ENCODE measurements around the gene SMAD7.

The SMAD7 gene

DNA sequence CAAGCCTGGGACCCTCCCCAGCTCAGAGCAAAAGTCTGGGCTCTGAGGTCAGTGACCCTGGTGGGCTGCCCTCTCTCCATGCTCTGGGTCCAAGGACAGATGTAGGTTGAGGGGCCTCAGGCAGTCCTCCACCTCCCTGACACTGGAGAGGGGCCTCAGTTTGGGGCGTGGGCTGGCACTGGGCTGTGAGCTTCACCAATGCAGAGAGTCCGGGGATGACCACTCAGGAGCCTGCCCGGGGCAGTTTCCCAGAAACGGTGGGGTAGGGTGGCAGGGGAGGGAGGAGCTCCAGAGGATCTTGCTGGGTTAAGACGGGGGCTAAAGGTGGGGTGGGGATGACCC is 40.5 kb upstream of the SMAD7 start:
- no peak for DNase-seq (ENCODE audit: low spot score)
- in situ Hi-C loops (cut with MboI; ENCODE audit: low pct_unique_long_range_greater_than_20kb, low sequenced_read_pairs, unreplicated experiment) = no loop called here
- TF ChIP-seq, protein P1, sequence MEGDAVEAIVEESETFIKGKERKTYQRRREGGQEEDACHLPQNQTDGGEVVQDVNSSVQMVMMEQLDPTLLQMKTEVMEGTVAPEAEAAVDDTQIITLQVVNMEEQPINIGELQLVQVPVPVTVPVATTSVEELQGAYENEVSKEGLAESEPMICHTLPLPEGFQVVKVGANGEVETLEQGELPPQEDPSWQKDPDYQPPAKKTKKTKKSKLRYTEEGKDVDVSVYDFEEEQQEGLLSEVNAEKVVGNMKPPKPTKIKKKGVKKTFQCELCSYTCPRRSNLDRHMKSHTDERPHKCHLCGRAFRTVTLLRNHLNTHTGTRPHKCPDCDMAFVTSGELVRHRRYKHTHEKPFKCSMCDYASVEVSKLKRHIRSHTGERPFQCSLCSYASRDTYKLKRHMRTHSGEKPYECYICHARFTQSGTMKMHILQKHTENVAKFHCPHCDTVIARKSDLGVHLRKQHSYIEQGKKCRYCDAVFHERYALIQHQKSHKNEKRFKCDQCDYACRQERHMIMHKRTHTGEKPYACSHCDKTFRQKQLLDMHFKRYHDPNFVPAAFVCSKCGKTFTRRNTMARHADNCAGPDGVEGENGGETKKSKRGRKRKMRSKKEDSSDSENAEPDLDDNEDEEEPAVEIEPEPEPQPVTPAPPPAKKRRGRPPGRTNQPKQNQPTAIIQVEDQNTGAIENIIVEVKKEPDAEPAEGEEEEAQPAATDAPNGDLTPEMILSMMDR (IDR thresholded peaks at IDR 0.05; ENCODE audit: extremely low read depth, insufficient read depth, missing control alignments) = no peak

DNA sequence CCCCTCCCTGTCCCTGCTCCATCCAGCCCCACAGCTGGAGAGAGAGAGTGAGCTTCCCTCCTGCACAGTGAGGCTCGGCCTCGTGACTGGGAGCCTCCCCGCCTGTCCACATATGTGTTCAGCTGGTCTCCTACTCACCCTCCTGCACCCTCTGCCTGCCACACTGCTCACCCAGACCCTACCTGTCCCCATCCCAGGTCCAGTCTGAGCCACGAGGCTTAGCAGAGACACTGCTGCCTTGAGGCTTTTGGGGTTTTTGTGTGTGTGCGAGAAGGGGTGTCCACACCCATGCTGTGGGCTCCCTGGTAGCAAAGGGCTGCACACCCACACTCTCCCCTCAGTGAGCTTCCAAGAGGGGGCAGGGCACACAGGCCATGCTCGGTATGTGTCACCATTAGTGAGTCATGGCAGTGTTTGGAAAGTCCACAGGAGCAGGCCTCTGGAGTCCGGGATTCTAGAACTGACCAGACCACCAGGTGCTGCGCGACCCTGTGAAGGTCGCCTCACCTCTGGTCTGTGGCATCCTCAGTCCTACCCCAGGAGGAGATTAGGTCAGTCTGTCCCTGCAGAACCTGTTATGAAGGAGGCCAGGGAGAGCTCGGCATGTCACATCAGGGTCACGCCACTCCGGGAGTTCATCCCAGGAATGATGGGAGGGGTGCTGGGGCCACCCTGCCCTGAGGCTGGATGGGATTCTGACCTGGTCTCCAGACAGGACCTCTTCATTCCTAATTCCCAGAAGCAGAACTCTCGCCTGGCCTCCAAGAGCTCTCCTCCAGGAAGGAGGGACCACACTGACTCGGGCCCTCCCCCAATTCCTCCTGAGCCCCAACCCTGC is 39.9 kb upstream of the SMAD7 start:
- no peak for DNase-seq (ENCODE audit: low spot score)
- TF ChIP-seq, protein P1 (IDR thresholded peaks at IDR 0.05; ENCODE audit: extremely low read depth, insufficient read depth, missing control alignments) = no peak
- in situ Hi-C loops (cut with MboI; ENCODE audit: low pct_unique_long_range_greater_than_20kb, low sequenced_read_pairs, unreplicated experiment) = no loop called here

DNA sequence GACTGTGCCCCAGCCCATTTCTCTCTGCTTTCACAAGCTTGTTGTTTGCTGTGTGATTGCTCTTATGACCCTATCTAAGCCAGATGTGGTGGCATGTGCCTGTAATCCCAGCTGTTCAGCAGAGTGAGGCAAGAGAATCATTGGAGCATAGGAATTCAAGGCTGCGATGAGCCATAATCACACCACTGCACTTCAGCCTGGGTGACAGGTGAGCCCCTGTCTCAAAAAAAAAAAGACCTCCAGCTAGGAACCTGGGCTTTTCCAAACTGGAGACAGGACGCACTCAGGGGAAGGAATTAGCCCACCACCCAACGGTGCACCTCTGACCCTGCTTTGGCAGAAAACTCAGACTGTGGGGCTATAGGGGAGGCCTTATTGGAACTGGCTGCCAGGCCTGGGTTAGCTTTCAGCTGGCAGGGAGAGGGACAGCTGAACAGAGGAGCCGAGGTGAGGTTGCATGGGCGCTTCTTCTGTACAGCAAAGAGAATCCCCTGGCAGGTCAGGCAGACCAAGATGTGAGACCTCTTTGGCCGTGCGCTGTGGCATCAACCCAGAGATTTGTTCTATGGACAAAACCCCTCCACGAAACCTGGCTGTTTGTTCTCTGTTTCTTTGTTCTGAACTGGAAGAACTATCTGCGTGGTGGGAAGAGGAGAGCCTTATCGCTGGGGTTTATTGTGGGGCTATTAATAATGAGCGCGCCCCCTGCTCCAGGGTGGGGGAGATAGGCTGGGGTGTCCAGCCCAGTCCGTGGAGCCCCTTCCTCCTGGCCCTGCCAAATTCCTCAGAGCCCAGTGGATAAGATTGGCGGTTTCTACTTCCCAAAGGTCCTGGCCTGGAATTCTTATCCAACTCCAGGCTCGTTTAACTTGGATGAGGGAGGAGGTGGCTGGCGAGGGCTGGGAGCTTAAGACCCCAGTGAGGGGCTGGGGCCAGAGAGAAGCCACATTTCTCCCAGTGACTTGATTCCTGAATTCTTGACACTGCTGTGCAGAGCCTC is 38.8 kb upstream of the SMAD7 start:
- DNase-seq (ENCODE audit: low spot score) = no peak
- TF ChIP-seq, protein P1 (IDR thresholded peaks at IDR 0.05; ENCODE audit: extremely low read depth, insufficient read depth, missing control alignments) = no peak
- in situ Hi-C loops (cut with MboI; ENCODE audit: low pct_unique_long_range_greater_than_20kb, low sequenced_read_pairs, unreplicated experiment) = no loop called here

DNA sequence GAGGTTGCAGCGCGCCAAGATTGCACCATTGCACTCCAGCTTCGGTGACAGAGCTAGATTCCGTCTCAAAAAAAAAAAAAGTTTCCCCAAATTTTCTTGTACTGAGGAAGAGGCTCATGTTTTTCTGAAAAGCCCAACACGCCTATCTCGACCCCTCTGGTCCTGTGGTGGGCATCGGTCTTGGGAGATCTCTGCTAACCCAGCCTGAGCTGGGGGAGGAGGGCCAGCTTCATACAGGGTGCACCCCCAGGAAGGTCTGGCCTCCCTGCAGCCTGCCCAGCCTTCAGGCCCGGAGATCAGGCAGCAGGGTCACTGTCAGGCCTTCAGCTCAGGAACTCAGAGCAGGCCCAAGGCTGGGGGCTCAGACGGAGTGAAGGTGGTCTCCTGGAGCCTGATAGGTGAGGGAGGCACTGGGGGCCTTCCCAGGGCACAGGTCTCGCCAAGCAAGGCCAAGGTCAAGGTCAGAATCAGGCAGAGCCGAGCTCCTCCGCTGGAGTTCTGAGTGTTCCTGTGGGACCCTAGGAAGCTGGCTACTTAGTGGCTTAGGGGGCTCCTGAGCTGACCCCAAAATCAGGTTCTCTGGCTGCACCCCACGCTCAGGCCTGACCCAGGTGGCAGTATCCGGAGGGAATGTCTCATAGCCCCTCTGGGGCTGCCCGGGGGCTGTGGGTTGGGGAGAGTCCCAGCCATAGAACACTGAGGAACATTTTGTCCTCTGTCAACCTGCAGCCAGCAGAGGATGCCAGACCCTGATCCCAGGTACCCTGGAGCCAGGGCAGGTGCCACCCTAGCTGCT is 37.9 kb upstream of the SMAD7 start:
- DNase-seq (ENCODE audit: low spot score) = no peak
- in situ Hi-C loops (cut with MboI; ENCODE audit: low pct_unique_long_range_greater_than_20kb, low sequenced_read_pairs, unreplicated experiment) = no loop called here
- TF ChIP-seq, protein P1 (IDR thresholded peaks at IDR 0.05; ENCODE audit: extremely low read depth, insufficient read depth, missing control alignments) = no peak

DNA sequence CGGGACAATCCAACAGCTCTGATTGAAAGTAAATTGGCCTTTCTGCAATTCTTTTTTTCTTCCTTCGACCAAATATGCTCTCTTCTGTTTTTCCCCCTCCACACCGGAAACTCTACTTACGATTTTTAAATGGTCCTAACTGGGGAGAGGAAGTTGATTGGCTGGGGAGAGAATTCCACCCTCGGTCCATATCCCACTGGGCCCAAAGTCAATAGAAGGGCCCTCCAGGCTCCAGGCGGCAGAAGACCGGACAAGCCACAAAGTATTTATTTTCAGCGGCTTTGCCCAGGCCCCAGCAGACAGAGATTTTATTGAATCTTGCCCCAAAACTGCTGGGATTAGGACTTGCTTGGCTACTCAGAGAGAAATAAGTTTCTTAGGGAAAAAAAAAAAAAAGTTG is 37.1 kb upstream of the SMAD7 start:
- no peak for DNase-seq (ENCODE audit: low spot score)
- in situ Hi-C loops (cut with MboI; ENCODE audit: low pct_unique_long_range_greater_than_20kb, low sequenced_read_pairs, unreplicated experiment) = no loop called here
- TF ChIP-seq, protein P1 (IDR thresholded peaks at IDR 0.05; ENCODE audit: extremely low read depth, insufficient read depth, missing control alignments) = no peak
